Upper lobe of right lung (tissue), 1 donor: ENCODE data around the gene ZBTB17. TPM values are rescaled to one million over a fixed set of nuclear protein-coding genes. Genes with fewer than 3 reads are reported as not detected.
"Not testable (repeated sequence)": the region's sequence is repeated elsewhere in the genome, so short reads cannot be mapped to it uniquely, and the experiment has no call there.

Source experiments
- ATAC-seq: fragments of 200-7000 bp; cut with Tn5 transposase; one replicate; pipeline ENCODE4 v1.9.1; 2020; ENCODE audit warnings: mild to moderate bottlenecking, moderate library complexity
- DNase-seq: peaks from one replicate; pipeline ENCODE4 v3.0.0-alpha.2; 2020
- H3K27ac ChIP-seq: fragments of 200-600 bp; one replicate; pipeline ENCODE4 v1.8.0; 2022
- H3K27me3 ChIP-seq: fragments of 200-600 bp; one replicate; pipeline ENCODE4 v1.8.0; 2022; ENCODE audit warnings: mild to moderate bottlenecking
- H3K36me3 ChIP-seq: fragments of 200-600 bp; one replicate; pipeline ENCODE4 v1.8.0; 2022
- H3K4me1 ChIP-seq: fragments of 200-600 bp; one replicate; pipeline ENCODE4 v1.8.0; 2022
- H3K4me3 ChIP-seq: fragments of 200-600 bp; one replicate; pipeline ENCODE4 v1.8.0; 2022; ENCODE audit warnings: mild to moderate bottlenecking
- H3K9me3 ChIP-seq: fragments of 200-600 bp; one replicate; pipeline ENCODE4 v1.8.0; 2022
- CTCF ChIP-seq: fragments of 200-600 bp; IDR thresholded peaks from one replicate; pipeline ENCODE4 v1.8.0; 2022; ENCODE audit warnings: antibody characterized with exemption
- intact Hi-C: fragments of 100-400 bp; cut with DNase I; formaldehyde crosslinking; loops from one replicate; pipeline ENCODE4 v1.11.0; 2022
- total RNA-seq: library from RNA; stranded (reverse); fragmentation: NEBNext Ultra II Directional; extraction: Animal tissue kit (Norgen Biotek cat#: 25700); gene quantifications from one replicate; pipeline ENCODE4 v1.2.1, GENCODE V29; 2021
- donor health status: DM: no; HTN: yes; CAD: no; lungs with severe emphysema.

ZBTB17 gene
- total RNA-seq, 1 donor from 2014 or later, result 42.3 TPM

GRCh38 chr1:15908597-15908996 lies 67.3 kb downstream of the ZBTB17 start:
- H3K36me3 ChIP-seq, result peaks cover 50% of the 10 kb centered on the region
- no peaks in the 10 kb centered on the region for H3K27me3 ChIP-seq
- H3K4me1 ChIP-seq, result no peaks in the 10 kb centered on the region
- no peak overlapping the region for H3K27ac ChIP-seq
- no peak overlapping the region for H3K4me3 ChIP-seq
- ATAC-seq, result no peak
- no peak for TF ChIP-seq CTCF
- no peaks in the 10 kb centered on the region for H3K9me3 ChIP-seq
- intact Hi-C loops, result no loop called here
- DNase-seq, result no peak

GRCh38 chr1:15902882-15903281 lies 73.0 kb downstream of the ZBTB17 start:
- intact Hi-C loops, result no loop called here
- Histone ChIP-seq H3K9me3 (no peaks in the 10 kb centered on the region), H3K27me3 (no peaks in the 10 kb centered on the region), H3K4me1 (peaks cover 28% of the 10 kb centered on the region), H3K27ac (no peak overlapping the region), H3K36me3 (peaks cover 3% of the 10 kb centered on the region), H3K4me3 (no peak overlapping the region)
- TF ChIP-seq CTCF, result no peak
- ATAC-seq (no peak), DNase-seq (no peak)

GRCh38 chr1:15900662-15901279 lies 75.1 kb downstream of the ZBTB17 start:
- Histone ChIP-seq H3K9me3 (no peaks in the 10 kb centered on the region), H3K36me3 (no peaks in the 10 kb centered on the region), H3K4me1 (peaks cover 32% of the 10 kb centered on the region), H3K27me3 (no peaks in the 10 kb centered on the region), H3K27ac (no peak overlapping the region), H3K4me3 (no peak overlapping the region)
- peak; percentile 79 for ATAC-seq
- TF ChIP-seq CTCF, result no peak
- DNase-seq, result no peak
- intact Hi-C loops, result no loop called here

- DNase-seq (no peak), ATAC-seq (no peak)
- no peak for TF ChIP-seq CTCF
- H3K4me3 ChIP-seq, result no peak overlapping the region
- H3K4me1 ChIP-seq, result peaks cover 32% of the 10 kb centered on the region
- intact Hi-C loops, result no loop called here
- no peaks in the 10 kb centered on the region for H3K36me3 ChIP-seq
- H3K9me3 ChIP-seq, result no peaks in the 10 kb centered on the region
- no peaks in the 10 kb centered on the region for H3K27me3 ChIP-seq
- no peak overlapping the region for H3K27ac ChIP-seq
These were observed 76.6 kb downstream of the ZBTB17 start for GRCh38 chr1:15899266-15899665.

GRCh38 chr1:15896841-15897610 lies 78.9 kb downstream of the ZBTB17 start:
- H3K27ac ChIP-seq, intact Hi-C loops, H3K4me3 ChIP-seq, DNase-seq, ATAC-seq, H3K9me3 ChIP-seq, H3K36me3 ChIP-seq, H3K27me3 ChIP-seq: not testable (repeated sequence)
- peaks cover 42% of the 10 kb centered on the region for H3K4me1 ChIP-seq

- TF ChIP-seq CTCF, result no peak
- H3K4me3 ChIP-seq, result no peak overlapping the region
- ATAC-seq (no peak), DNase-seq (no peak)
- no peak overlapping the region for H3K27ac ChIP-seq
- no peaks in the 10 kb centered on the region for H3K27me3 ChIP-seq
- H3K9me3 ChIP-seq, result no peaks in the 10 kb centered on the region
- intact Hi-C loops, result no loop called here
- peaks cover 25% of the 10 kb centered on the region for H3K4me1 ChIP-seq
- no peaks in the 10 kb centered on the region for H3K36me3 ChIP-seq
These were observed 80.7 kb downstream of the ZBTB17 start for GRCh38 chr1:15895233-15895632.

GRCh38 chr1:15892857-15893599 lies 82.9 kb downstream of the ZBTB17 start:
- peaks cover 30% of the 10 kb centered on the region for H3K4me1 ChIP-seq
- peak overlapping the region; percentile 58 for H3K27ac ChIP-seq
- H3K36me3 ChIP-seq, H3K9me3 ChIP-seq, H3K4me3 ChIP-seq, DNase-seq, intact Hi-C loops, H3K27me3 ChIP-seq: not testable (repeated sequence)
- ATAC-seq, result peak; percentile 41
